Ovary (tissue), 9 donors: Measurements from ENCODE around the gene CPS1. TPM values are rescaled to one million over a fixed set of nuclear protein-coding genes. Genes with fewer than 3 reads are reported as not detected.

Source experiments
- DNase-seq, 5 donors: peaks; one replicate each; pipeline ENCODE4 v3.0.0-alpha.2; 2019 to 2020
- H3K27ac ChIP-seq, 2 donors: fragments of 200-600 bp; one replicate each; pipeline versions ENCODE4 v1.5.1 to v1.8.0; 2019 to 2022
- H3K27me3 ChIP-seq: fragments of 200-600 bp; one replicate; pipeline ENCODE4 v1.8.0; 2022
- H3K36me3 ChIP-seq: fragments of 200-600 bp; sonication (generic); one replicate; pipeline ENCODE4 v1.5.1; 2019
- H3K4me1 ChIP-seq: one replicate; pipeline ENCODE4 v1.8.1; 2013; ENCODE audit warnings: mild to moderate bottlenecking, moderate library complexity; ENCODE audit not compliant: insufficient read depth
- H3K4me3 ChIP-seq: fragments of 200-600 bp; sonication (generic); one replicate; pipeline ENCODE4 v1.5.1; 2017
- H3K9me3 ChIP-seq, 2 donors: fragments of 200-600 bp in 1 of 2; sonication (generic) in 1 of 2; one replicate each; pipeline versions ENCODE4 v1.5.1 to v1.8.1; 2013 to 2019; ENCODE audit warnings: mild to moderate bottlenecking in 1 of 2, moderate library complexity in 1 of 2
- CTCF ChIP-seq, 3 donors: fragments of 450-650 bp in 2 of 3; fragments of 200-600 bp in 1 of 3; IDR thresholded peaks; one replicate each; pipeline versions ENCODE4 v1.5.1 to v1.8.0; 2016 to 2022; ENCODE audit warnings: antibody characterized with exemption in 3 of 3, mild to moderate bottlenecking in 1 of 3
- EP300 ChIP-seq: sonication (generic); formaldehyde crosslinking; IDR thresholded peaks from one replicate; pipeline ENCODE4 v1.6.1; 2017; ENCODE audit warnings: antibody characterized with exemption
- POLR2A ChIP-seq: fragments of 450-650 bp; IDR thresholded peaks from one replicate; pipeline ENCODE4 v1.6.1; 2017; ENCODE audit warnings: antibody characterized with exemption, mild to moderate bottlenecking, moderate library complexity
- WGBS, 3 donors: extraction: QIAGEN DNeasy Blood & Tissue Kit in 1 of 3; methylation state at CpG; one replicate each; pipeline versions ENCODE4 v1.1.5 to v1.1.7; 2013 to 2017; 5-methylcytosine and 5-hydroxymethylcytosine counted together
- intact Hi-C, 4 donors: fragments of 100-400 bp; cut with DNase I; formaldehyde crosslinking; loops; one replicate each; pipeline versions ENCODE4 v1.11.0 to v1.15.1; 2022 to 2023
- polyA plus RNA-seq, 2 donors: library from polyadenylated mRNA; stranded (reverse); fragments of 200-250 nt in 1 of 2; fragments of 350-450 nt in 1 of 2; fragmentation: Illumina TruSeq in 1 of 2; extraction: RNeasy Lipid Tissue Mini Kit (QIAGEN cat#74804) in 1 of 2; gene quantifications; one replicate each; pipeline ENCODE4 v1.2.3, GENCODE V29; 2013 to 2014
- total RNA-seq, 7 donors: library from RNA; depleted of rRNA in 2 of 7; stranded (reverse); fragments of >200 nt in 2 of 7; fragmentation: NEBNext Ultra II Directional in 3 of 7; extraction: Animal tissue kit (Norgen Biotek cat#: 25700) in 3 of 7; gene quantifications; one replicate each; pipeline versions ENCODE4 v1.1.0 to v1.2.4, GENCODE V29; 2016 to 2023
- donor health status: DM: no; HTN: no; CAD: no; lungs with moderate emphysema.
- donor health status: DM: no; HTN: no; CAD: no.
- donor health status: Bipolar disorder and iron deficiency.
- donor health status: DM: yes; HTN: yes; CAD: no.
- donor health status: DM: no; HTN: no; CAD: no.
- donor health status: DM: yes; HTN: yes; CAD: no.

Gene CPS1
- total and polyA plus RNA-seq, 9 donors = 1.9 to 14.1 (median 7.0) TPM

GRCh38 chr2:210528716-210529115 lies 27.7 kb upstream of the CPS1 start:
- Histone ChIP-seq H3K27me3 (no peaks in the 10 kb centered on the region), H3K9me3 (no peaks in the 10 kb centered on the region), H3K4me1 (no peaks in the 10 kb centered on the region), H3K27ac (no peak overlapping the region), H3K4me3 (no peak overlapping the region), H3K36me3 (no peaks in the 10 kb centered on the region)
- no peak for TF ChIP-seq EP300
- no peak for TF ChIP-seq POLR2A
- no peak for TF ChIP-seq CTCF (IDR thresholded peaks at IDR 0.05)
- no peak for DNase-seq
- intact Hi-C loops = no loop called here
- 58 to 72% (median 67%) methylated on average over 4 of the region's 4 CpGs for WGBS, 3 donors

- H3K4me1 ChIP-seq = no peaks in the 10 kb centered on the region
- no peaks in the 10 kb centered on the region for H3K27me3 ChIP-seq
- WGBS, 3 donors = 86 to 90% (median 87%) methylated on average over 5 of the region's 5 CpGs
- intact Hi-C loops = no loop called here
- H3K9me3 ChIP-seq = no peaks in the 10 kb centered on the region
- H3K4me3 ChIP-seq = no peak overlapping the region
- TF ChIP-seq CTCF (IDR thresholded peaks at IDR 0.05) (no peak), POLR2A (no peak), EP300 (no peak)
- DNase-seq = no peak
- no peak overlapping the region for H3K27ac ChIP-seq
- no peaks in the 10 kb centered on the region for H3K36me3 ChIP-seq
Measured at GRCh38 chr2:210531050-210531449, 25.3 kb upstream of the CPS1 start.

- 81 to 92% (median 88%) methylated on average over 3 of the region's 3 CpGs for WGBS, 3 donors
- intact Hi-C loops = no loop called here
- no peak for DNase-seq
- no peaks in the 10 kb centered on the region for H3K4me1 ChIP-seq
- no peaks in the 10 kb centered on the region for H3K9me3 ChIP-seq
- no peak overlapping the region for H3K27ac ChIP-seq
- H3K4me3 ChIP-seq = no peak overlapping the region
- TF ChIP-seq CTCF (IDR thresholded peaks at IDR 0.05) (no peak), EP300 (no peak), POLR2A (no peak)
- no peaks in the 10 kb centered on the region for H3K36me3 ChIP-seq
- no peaks in the 10 kb centered on the region for H3K27me3 ChIP-seq
Measured at GRCh38 chr2:210531482-210531881, 24.9 kb upstream of the CPS1 start.

- TF ChIP-seq EP300 (no peak), CTCF (IDR thresholded peaks at IDR 0.05) (no peak), POLR2A (no peak)
- Histone ChIP-seq H3K9me3 (no peaks in the 10 kb centered on the region), H3K27ac (no peak overlapping the region), H3K27me3 (no peaks in the 10 kb centered on the region), H3K4me1 (no peaks in the 10 kb centered on the region), H3K4me3 (no peak overlapping the region), H3K36me3 (no peaks in the 10 kb centered on the region)
- WGBS, 3 donors = 89 to 93% (median 92%) methylated on average over 2 of the region's 2 CpGs
- no peak for DNase-seq
- intact Hi-C loops = no loop called here
Measured at GRCh38 chr2:210533389-210533788, 23.0 kb upstream of the CPS1 start.
